Activated B cell treated with CpG ODN at 0.5 μM for 24 hours (primary cell): ENCODE measurements around the gene NPAS3. TPM values are rescaled to one million over a fixed set of nuclear protein-coding genes. Genes with fewer than 3 reads are reported as not detected.

Experiments used
- ATAC-seq: fragments of 200-7000 bp; cut with Tn5 transposase; one replicate; pipeline ENCODE4 v1.10.0; 2021; ENCODE audit warnings: low read depth, mild to moderate bottlenecking, moderate library complexity
- CTCF ChIA-PET: fragments of 350-600 bp; sonication (Branson Sonifier 250); formaldehyde crosslinking; loops from one replicate; lab custom pipeline; 2021; ENCODE audit warnings: antibody characterized with exemption; lab: Charles Lee
- POLR2A ChIA-PET: fragments of 350-600 bp; sonication (Branson Sonifier 250); formaldehyde crosslinking; loops from one replicate; lab custom pipeline; 2021; ENCODE audit warnings: antibody characterized with exemption; lab: Charles Lee
- DNase-seq: peaks from one replicate; pipeline ENCODE4 v3.0.0; 2022
- H3K27ac Mint-ChIP-seq: one replicate; pipeline ENCODE4 v1.8.0; 2020; ENCODE audit warnings: mixed read lengths
- H3K27me3 Mint-ChIP-seq: one replicate; pipeline ENCODE4 v1.8.0; 2021; ENCODE audit warnings: mixed read lengths
- H3K36me3 Mint-ChIP-seq: one replicate; pipeline ENCODE4 v1.8.0; 2021; ENCODE audit warnings: low read depth, mixed read lengths
- H3K4me1 Mint-ChIP-seq: one replicate; pipeline ENCODE4 v1.8.0; 2021; ENCODE audit warnings: mixed read lengths
- H3K4me3 Mint-ChIP-seq: one replicate; pipeline ENCODE4 v1.8.0; 2020; ENCODE audit warnings: mild to moderate bottlenecking, mixed read lengths
- H3K9me3 Mint-ChIP-seq: one replicate; pipeline ENCODE4 v1.8.0; 2020; ENCODE audit warnings: mixed read lengths
- CTCF ChIP-seq: fragments of 200-600 bp; IDR thresholded peaks from one replicate; pipeline ENCODE4 v1.8.0; 2022; ENCODE audit warnings: antibody characterized with exemption, mild to moderate bottlenecking
- intact Hi-C: fragments of 100-400 bp; cut with micrococcal nuclease; formaldehyde crosslinking; loops from one replicate; pipeline ENCODE4 v1.15.1; 2024
- total RNA-seq: library from RNA; stranded (reverse); gene quantifications from 2 replicates; pipeline ENCODE4 v1.2.3, GENCODE V29; 2022

Gene NPAS3
- total RNA-seq, 1 donor from 2014 or later, result not detected

- H3K4me1 Mint-ChIP-seq, result no peaks in the 10 kb centered on the region
- H3K27me3 Mint-ChIP-seq, result no peaks in the 10 kb centered on the region
- H3K4me3 Mint-ChIP-seq, result no peak overlapping the region
- H3K27ac Mint-ChIP-seq, result no peak overlapping the region
- ChIA-PET POLR2A (no interaction called here), CTCF (no interaction called here)
- intact Hi-C loops, result no loop called here
- TF ChIP-seq CTCF, result no peak
- DNase-seq, result no peak
- H3K9me3 Mint-ChIP-seq, result no peaks in the 10 kb centered on the region
- H3K36me3 Mint-ChIP-seq, result no peaks in the 10 kb centered on the region
- ATAC-seq, result no peak
These were observed 751.0 kb downstream of the NPAS3 start for GRCh38 chr14:33689680-33690079.

GRCh38 chr14:33691907-33692306 lies 753.2 kb downstream of the NPAS3 start:
- TF ChIP-seq CTCF, result no peak
- H3K27me3 Mint-ChIP-seq, result no peaks in the 10 kb centered on the region
- H3K4me1 Mint-ChIP-seq, result no peaks in the 10 kb centered on the region
- POLR2A ChIA-PET, result no interaction called here
- no peak overlapping the region for H3K27ac Mint-ChIP-seq
- CTCF ChIA-PET, result no interaction called here
- no peaks in the 10 kb centered on the region for H3K36me3 Mint-ChIP-seq
- DNase-seq (no peak), ATAC-seq (no peak)
- intact Hi-C loops, result no loop called here
- no peaks in the 10 kb centered on the region for H3K9me3 Mint-ChIP-seq
- no peak overlapping the region for H3K4me3 Mint-ChIP-seq

- TF ChIP-seq CTCF, result no peak
- H3K27me3 Mint-ChIP-seq, result no peaks in the 10 kb centered on the region
- no peak overlapping the region for H3K4me3 Mint-ChIP-seq
- intact Hi-C loops, result no loop called here
- CTCF ChIA-PET, result no interaction called here
- DNase-seq (no peak), ATAC-seq (no peak)
- POLR2A ChIA-PET, result no interaction called here
- H3K27ac Mint-ChIP-seq, result no peak overlapping the region
- H3K9me3 Mint-ChIP-seq, result no peaks in the 10 kb centered on the region
- no peaks in the 10 kb centered on the region for H3K4me1 Mint-ChIP-seq
- no peaks in the 10 kb centered on the region for H3K36me3 Mint-ChIP-seq
These were observed 754.1 kb downstream of the NPAS3 start for GRCh38 chr14:33692762-33693161.

GRCh38 chr14:33693237-33693636 lies 754.6 kb downstream of the NPAS3 start:
- Mint-ChIP-seq H3K27ac (no peak overlapping the region), H3K27me3 (no peaks in the 10 kb centered on the region), H3K4me3 (no peak overlapping the region), H3K9me3 (no peaks in the 10 kb centered on the region), H3K36me3 (no peaks in the 10 kb centered on the region), H3K4me1 (no peaks in the 10 kb centered on the region)
- POLR2A ChIA-PET, result no interaction called here
- TF ChIP-seq CTCF, result no peak
- no peak for ATAC-seq
- intact Hi-C loops, result no loop called here
- DNase-seq, result no peak
- CTCF ChIA-PET, result no interaction called here

- Mint-ChIP-seq H3K4me1 (no peaks in the 10 kb centered on the region), H3K36me3 (no peaks in the 10 kb centered on the region), H3K27me3 (no peaks in the 10 kb centered on the region), H3K27ac (no peak overlapping the region), H3K9me3 (no peaks in the 10 kb centered on the region), H3K4me3 (no peak overlapping the region)
- ATAC-seq (no peak), DNase-seq (no peak)
- TF ChIP-seq CTCF, result no peak
- POLR2A ChIA-PET, result no interaction called here
- intact Hi-C loops, result no loop called here
- CTCF ChIA-PET, result no interaction called here
These were observed 757.5 kb downstream of the NPAS3 start for GRCh38 chr14:33696165-33696564.
